Upper lobe of left lung (tissue), 4 donors: ENCODE results near the gene GKAP1.
"Not testable (repeated sequence)": the region's sequence is repeated elsewhere in the genome, so short reads cannot be mapped to it uniquely, and the experiment has no call there.

Source experiments
- EP300 ChIP-seq, 4 donors: sonication (generic); formaldehyde crosslinking; IDR thresholded peaks; one replicate each; pipeline ENCODE4 v1.5.1; 2017; ENCODE audit warnings: antibody characterized with exemption in 4 of 4, control low read depth in 2 of 4
- POLR2A ChIP-seq, 4 donors: fragments of 450-650 bp; IDR thresholded peaks; one replicate each; pipeline ENCODE4 v1.5.1; 2016 to 2017; ENCODE audit warnings: antibody characterized with exemption in 4 of 4, mild to moderate bottlenecking in 2 of 4
- POLR2AphosphoS5 ChIP-seq, 2 donors: sonication (generic); formaldehyde crosslinking; IDR thresholded peaks; one replicate each; pipeline ENCODE4 v1.5.1; 2017; ENCODE audit warnings: antibody characterized with exemption in 2 of 2
- TF ChIP-seq, protein P1 (sequence below), 6 experiments: fragments of 450-650 bp in 4 of 6; fragments of 200-600 bp in 2 of 6; sonication (generic) in 2 of 6; IDR thresholded peaks; one replicate each; pipeline ENCODE4 v1.5.1; 2016 to 2019; ENCODE audit warnings: antibody characterized with exemption in 6 of 6

DNA sequence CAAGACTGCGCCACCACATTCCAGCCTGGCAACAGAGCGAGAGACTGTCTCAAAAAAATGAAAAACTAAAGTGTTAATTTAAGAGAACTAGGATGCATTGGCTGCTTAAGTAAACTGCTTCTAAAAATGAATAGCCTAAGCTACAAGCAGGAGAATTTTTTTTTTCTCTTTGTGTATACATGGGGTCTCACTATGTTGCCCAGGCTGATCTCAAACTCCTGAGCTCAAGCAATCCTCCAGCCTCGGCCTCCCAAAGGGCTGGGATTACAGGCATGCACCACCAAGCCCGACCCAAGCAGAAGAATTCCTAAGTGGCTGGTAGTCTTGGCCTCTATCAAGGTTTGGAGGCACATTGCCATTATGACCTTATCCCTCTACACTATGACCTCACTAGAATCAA, 2.4 kb downstream of the GKAP1 start:
- TF ChIP-seq, protein P1, sequence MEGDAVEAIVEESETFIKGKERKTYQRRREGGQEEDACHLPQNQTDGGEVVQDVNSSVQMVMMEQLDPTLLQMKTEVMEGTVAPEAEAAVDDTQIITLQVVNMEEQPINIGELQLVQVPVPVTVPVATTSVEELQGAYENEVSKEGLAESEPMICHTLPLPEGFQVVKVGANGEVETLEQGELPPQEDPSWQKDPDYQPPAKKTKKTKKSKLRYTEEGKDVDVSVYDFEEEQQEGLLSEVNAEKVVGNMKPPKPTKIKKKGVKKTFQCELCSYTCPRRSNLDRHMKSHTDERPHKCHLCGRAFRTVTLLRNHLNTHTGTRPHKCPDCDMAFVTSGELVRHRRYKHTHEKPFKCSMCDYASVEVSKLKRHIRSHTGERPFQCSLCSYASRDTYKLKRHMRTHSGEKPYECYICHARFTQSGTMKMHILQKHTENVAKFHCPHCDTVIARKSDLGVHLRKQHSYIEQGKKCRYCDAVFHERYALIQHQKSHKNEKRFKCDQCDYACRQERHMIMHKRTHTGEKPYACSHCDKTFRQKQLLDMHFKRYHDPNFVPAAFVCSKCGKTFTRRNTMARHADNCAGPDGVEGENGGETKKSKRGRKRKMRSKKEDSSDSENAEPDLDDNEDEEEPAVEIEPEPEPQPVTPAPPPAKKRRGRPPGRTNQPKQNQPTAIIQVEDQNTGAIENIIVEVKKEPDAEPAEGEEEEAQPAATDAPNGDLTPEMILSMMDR (IDR thresholded peaks at IDR 0.05), result not testable (repeated sequence)
- not testable (repeated sequence) for TF ChIP-seq POLR2A, POLR2AphosphoS5, EP300 (IDR thresholded peaks at IDR 0.05)
